Right lobe of liver (tissue), 6 donors: ENCODE data around the gene TNIK. TPM values are rescaled to one million over a fixed set of nuclear protein-coding genes. Genes with fewer than 3 reads are reported as not detected.
"Not testable (repeated sequence)": the region's sequence is repeated elsewhere in the genome, so short reads cannot be mapped to it uniquely, and the experiment has no call there.

Source experiments
- ATAC-seq, 4 donors: fragments of 200-7000 bp; cut with Tn5 transposase; one replicate each; pipeline ENCODE4 v1.9.1; 2020; ENCODE audit warnings: mild to moderate bottlenecking in 4 of 4, moderate library complexity in 4 of 4
- DNase-seq, 3 donors: peaks; one replicate each; pipeline ENCODE4 v3.0.0-alpha.2; 2020
- H3K27ac ChIP-seq, 3 donors: fragments of 200-600 bp; one replicate each; pipeline ENCODE4 v1.8.0; 2022
- H3K27me3 ChIP-seq, 2 donors: fragments of 200-600 bp; one replicate each; pipeline ENCODE4 v1.8.0; 2022
- H3K36me3 ChIP-seq, 4 donors: fragments of 200-600 bp; sonication (generic) in 1 of 4; one replicate each; pipeline versions ENCODE4 v1.5.1 to v1.8.0; 2017 to 2022; ENCODE audit warnings: control low read depth in 1 of 4
- H3K4me1 ChIP-seq, 4 donors: fragments of 200-600 bp; sonication (generic) in 1 of 4; one replicate each; pipeline versions ENCODE4 v1.5.1 to v1.8.0; 2017 to 2022; ENCODE audit warnings: control low read depth in 1 of 4
- H3K4me3 ChIP-seq, 3 donors: fragments of 200-600 bp; one replicate each; pipeline ENCODE4 v1.8.0; 2022
- H3K9me3 ChIP-seq, 4 donors: fragments of 200-600 bp; sonication (generic) in 1 of 4; one replicate each; pipeline versions ENCODE4 v1.5.1 to v1.8.0; 2017 to 2022; ENCODE audit warnings: control low read depth in 1 of 4
- CTCF ChIP-seq, 4 donors: fragments of 200-600 bp in 3 of 4; fragments of 450-650 bp in 1 of 4; IDR thresholded peaks; one replicate each; pipeline versions ENCODE4 v1.5.1 to v1.8.0; 2016 to 2022; ENCODE audit warnings: antibody characterized with exemption in 4 of 4, mild to moderate bottlenecking in 2 of 4
- POLR2A ChIP-seq: fragments of 450-650 bp; IDR thresholded peaks from one replicate; pipeline ENCODE4 v1.6.1; 2017; ENCODE audit warnings: antibody characterized with exemption, mild to moderate bottlenecking
- WGBS: methylation state at CpG from one replicate; pipeline ENCODE4 v1.1.6; 2018; ENCODE audit warnings: low coverage, low lambda C conversion rate; ENCODE audit not compliant: insufficient coverage; ENCODE audit errors: missing lambda C conversion rate; 5-methylcytosine and 5-hydroxymethylcytosine counted together
- intact Hi-C, 2 donors: fragments of 100-400 bp; cut with DNase I; formaldehyde crosslinking; loops; one replicate each; pipeline versions ENCODE4 v1.11.2 to v1.14.1; 2022
- total RNA-seq, 6 experiments: library from RNA; depleted of rRNA in 2 of 6; stranded (reverse); fragments of >200 nt in 2 of 6; fragmentation: NEBNext Ultra II Directional in 3 of 6; extraction: Animal tissue kit (Norgen Biotek cat#: 25700) in 3 of 6; gene quantifications; one replicate each; pipeline versions ENCODE4 v1.1.0 to v1.2.4, GENCODE V29; 2016 to 2023
- donor health status: DM: no; HTN: yes; CAD: no.
- donor health status: DM: no; HTN: no; CAD: no.
- donor health status: DM: no; HTN: no; CAD: no.
- donor health status: DM: no; HTN: yes; CAD: no.
- donor health status: DM: no; HTN: yes; CAD: no.

Gene TNIK
- total RNA-seq, 6 experiments from 2014 or later, result 5.2 to 8.0 (median 6.8) TPM

- ATAC-seq (no peak), DNase-seq (no peak)
- no peaks in the 10 kb centered on the region for H3K9me3 ChIP-seq
- intact Hi-C loops, result no loop called here
- H3K27me3 ChIP-seq, result no peaks in the 10 kb centered on the region
- H3K27ac ChIP-seq, result no peak overlapping the region
- no peak for TF ChIP-seq CTCF (IDR thresholded peaks at IDR 0.05)
- no peak for TF ChIP-seq POLR2A
- H3K4me1 ChIP-seq, result peaks cover 0 to 13% (median 2%) of the 10 kb centered on the region in 4 donors
- H3K36me3 ChIP-seq, result no peaks in the 10 kb centered on the region
- no peak overlapping the region for H3K4me3 ChIP-seq
- 82% methylated on average over 1 of the region's 1 CpG for WGBS
Measured at GRCh38 chr3:171374260-171374659, 85.9 kb downstream of the TNIK start.

GRCh38 chr3:171373711-171374110, 86.5 kb downstream of the TNIK start:
- 100% methylated on average over 2 of the region's 2 CpGs for WGBS
- Histone ChIP-seq H3K27me3 (no peaks in the 10 kb centered on the region), H3K4me1 (peaks cover 0 to 13% (median 2%) of the 10 kb centered on the region in 4 donors), H3K4me3 (no peak overlapping the region), H3K27ac (no peak overlapping the region), H3K9me3 (no peaks in the 10 kb centered on the region), H3K36me3 (no peaks in the 10 kb centered on the region)
- intact Hi-C loops, result no loop called here
- DNase-seq (no peak), ATAC-seq (no peak)
- TF ChIP-seq POLR2A, result no peak
- TF ChIP-seq CTCF (IDR thresholded peaks at IDR 0.05), result no peak

- ATAC-seq (no peak), DNase-seq (no peak)
- no peak overlapping the region for H3K4me3 ChIP-seq
- 90% methylated on average over 2 of the region's 2 CpGs for WGBS
- H3K36me3 ChIP-seq, result no peaks in the 10 kb centered on the region
- H3K9me3 ChIP-seq, result no peaks in the 10 kb centered on the region
- no peaks in the 10 kb centered on the region for H3K27me3 ChIP-seq
- peaks cover 0 to 13% (median 2%) of the 10 kb centered on the region in 4 donors for H3K4me1 ChIP-seq
- intact Hi-C loops, result no loop called here
- H3K27ac ChIP-seq, result no peak overlapping the region
- TF ChIP-seq CTCF (IDR thresholded peaks at IDR 0.05), result no peak
- no peak for TF ChIP-seq POLR2A
Measured at GRCh38 chr3:171372694-171373093, 87.5 kb downstream of the TNIK start.

- intact Hi-C loops, result no loop called here
- TF ChIP-seq CTCF (IDR thresholded peaks at IDR 0.05) (no peak), POLR2A (no peak)
- ATAC-seq, result no peak
- 88% methylated on average over 2 of the region's 3 CpGs for WGBS
- no peak for DNase-seq
- Histone ChIP-seq H3K27me3 (no peaks in the 10 kb centered on the region), H3K27ac (no peak overlapping the region), H3K4me1 (peaks cover 0 to 10% (median 2%) of the 10 kb centered on the region in 4 donors), H3K9me3 (no peaks in the 10 kb centered on the region), H3K36me3 (no peaks in the 10 kb centered on the region), H3K4me3 (no peak overlapping the region)
Measured at GRCh38 chr3:171371354-171371753, 88.9 kb downstream of the TNIK start.

- WGBS, result 69% methylated on average over 1 of the region's 1 CpG
Measured at GRCh38 chr3:171369156-171369555, 91.0 kb downstream of the TNIK start.

GRCh38 chr3:171366738-171367137, 93.5 kb downstream of the TNIK start:
- H3K9me3 ChIP-seq, H3K36me3 ChIP-seq, intact Hi-C loops, H3K4me1 ChIP-seq, H3K4me3 ChIP-seq, ATAC-seq, H3K27me3 ChIP-seq, H3K27ac ChIP-seq, DNase-seq: not testable (repeated sequence)
- WGBS, result 92% methylated on average over 5 of the region's 5 CpGs

More at GRCh38 chr3:171369156-171369555, 91.0 kb downstream of the TNIK start:
- H3K4me1 ChIP-seq, result no peaks in the 10 kb centered on the region
- H3K9me3 ChIP-seq, result no peaks in the 10 kb centered on the region
- H3K27me3 ChIP-seq, result no peaks in the 10 kb centered on the region
- no peaks in the 10 kb centered on the region for H3K36me3 ChIP-seq
- DNase-seq (no peak), ATAC-seq (no peak)
- no peak for TF ChIP-seq POLR2A
- no peak for TF ChIP-seq CTCF (IDR thresholded peaks at IDR 0.05)
- H3K4me3 ChIP-seq, result no peak overlapping the region
- intact Hi-C loops, result no loop called here
- no peak overlapping the region for H3K27ac ChIP-seq
